A549 treated with AZD9567 at 1 μM for 4 hours (cell line): ENCODE data around the gene SMC3. TPM values are rescaled to one million over a fixed set of nuclear protein-coding genes. Genes with fewer than 3 reads are reported as not detected.

Experiments
- total RNA-seq: library from RNA; stranded (reverse); fragments of 200-300 nt; extraction: Qiagen RNA extraction; gene quantifications from 5 replicates; pipeline ENCODE4 v1.2.3, GENCODE V29; 2022; ENCODE audit not compliant: insufficient read depth

Gene SMC3
- 38.2 to 61.8 TPM (median 43.1 TPM) in 5 replicates for total RNA-seq

DNA sequence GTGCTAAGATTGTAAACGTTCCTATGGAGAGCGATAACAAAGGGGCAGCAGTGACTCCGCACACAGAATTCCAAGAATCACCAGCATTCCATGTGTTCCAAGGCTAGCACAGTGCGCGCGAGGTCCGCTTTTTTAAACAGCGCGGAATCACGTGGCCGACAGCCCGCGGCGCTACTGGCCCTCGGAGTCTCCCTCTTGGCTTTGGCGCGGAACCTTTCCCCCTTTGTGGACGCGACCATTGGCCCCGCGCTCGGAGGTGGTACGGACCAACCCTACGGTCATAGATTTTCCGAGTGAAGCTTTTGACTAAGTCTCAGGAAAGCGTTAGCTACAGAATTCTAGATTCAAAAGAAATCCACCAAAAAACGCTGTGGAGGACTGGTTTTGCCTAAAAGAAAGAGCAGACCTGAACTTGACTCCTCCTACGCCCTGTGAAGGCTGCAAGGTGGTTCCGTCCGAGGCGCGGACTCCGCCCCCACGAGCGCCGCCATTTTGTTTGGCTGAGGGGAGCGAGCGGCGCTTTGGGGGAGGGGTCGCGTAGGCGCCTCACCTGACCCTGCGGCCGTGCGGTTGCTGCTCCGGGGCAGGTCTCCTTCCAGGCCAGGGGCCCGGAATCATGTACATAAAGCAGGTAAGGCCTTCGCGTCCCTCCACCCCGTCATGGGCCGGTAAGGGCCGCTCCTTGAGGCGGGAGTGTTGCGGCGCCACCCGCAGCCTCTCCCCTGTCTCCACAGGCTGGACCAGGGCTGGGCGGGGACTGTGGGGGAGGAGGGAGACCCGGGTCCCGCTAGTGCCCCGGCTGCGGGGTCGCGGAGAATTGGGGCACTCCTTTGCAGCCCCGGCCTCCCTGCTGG lies at the start of gene SMC3:
Gene SMC3 (plus strand): TSS at position 495 of the 854 bp plus-strand sequence. CDS start 122 bp downstream, at position 617.

GRCh38 chr10:110643653-110644597 lies 76.4 kb downstream of the SMC3 start, which contains the start of gene RBM20:
Gene RBM20 (plus strand): TSS chr10:110644336. CDS start chr10:110644455, 119 bp downstream.

Other genes with a start within 250 kb of the SMC3 start
- gene DUSP5, start 69.8 kb upstream of the SMC3 start, total RNA-seq = 102 to 142 TPM (median 133 TPM) in 5 replicates
- 2.1 to 6.0 TPM (median 2.8 TPM) in 5 replicates for gene RBM20, start 76.6 kb downstream of the SMC3 start, total RNA-seq